RPMI7951 (cell line): ENCODE measurements around the gene ARHGAP27. TPM values are rescaled to one million over a fixed set of nuclear protein-coding genes. Genes with fewer than 3 reads are reported as not detected.
A peak's percentile ranks its signal among the peaks of the same experiment; 100 is the strongest.
"Not testable (repeated sequence)": the region's sequence is repeated elsewhere in the genome, so short reads cannot be mapped to it uniquely, and the experiment has no call there.

Experiments used
- DNase-seq: peaks from one replicate; pipeline ENCODE4 v3.0.0-alpha.2; 2012; ENCODE audit warnings: low read depth
- total RNA-seq: library from RNA; depleted of rRNA; stranded (reverse); fragments of >200 nt; shearing (Covaris generic); gene quantifications from 2 replicates; pipeline ENCODE4 v1.2.3, GENCODE V29; 2014; rRNA removed

The ARHGAP27 gene, protein sequence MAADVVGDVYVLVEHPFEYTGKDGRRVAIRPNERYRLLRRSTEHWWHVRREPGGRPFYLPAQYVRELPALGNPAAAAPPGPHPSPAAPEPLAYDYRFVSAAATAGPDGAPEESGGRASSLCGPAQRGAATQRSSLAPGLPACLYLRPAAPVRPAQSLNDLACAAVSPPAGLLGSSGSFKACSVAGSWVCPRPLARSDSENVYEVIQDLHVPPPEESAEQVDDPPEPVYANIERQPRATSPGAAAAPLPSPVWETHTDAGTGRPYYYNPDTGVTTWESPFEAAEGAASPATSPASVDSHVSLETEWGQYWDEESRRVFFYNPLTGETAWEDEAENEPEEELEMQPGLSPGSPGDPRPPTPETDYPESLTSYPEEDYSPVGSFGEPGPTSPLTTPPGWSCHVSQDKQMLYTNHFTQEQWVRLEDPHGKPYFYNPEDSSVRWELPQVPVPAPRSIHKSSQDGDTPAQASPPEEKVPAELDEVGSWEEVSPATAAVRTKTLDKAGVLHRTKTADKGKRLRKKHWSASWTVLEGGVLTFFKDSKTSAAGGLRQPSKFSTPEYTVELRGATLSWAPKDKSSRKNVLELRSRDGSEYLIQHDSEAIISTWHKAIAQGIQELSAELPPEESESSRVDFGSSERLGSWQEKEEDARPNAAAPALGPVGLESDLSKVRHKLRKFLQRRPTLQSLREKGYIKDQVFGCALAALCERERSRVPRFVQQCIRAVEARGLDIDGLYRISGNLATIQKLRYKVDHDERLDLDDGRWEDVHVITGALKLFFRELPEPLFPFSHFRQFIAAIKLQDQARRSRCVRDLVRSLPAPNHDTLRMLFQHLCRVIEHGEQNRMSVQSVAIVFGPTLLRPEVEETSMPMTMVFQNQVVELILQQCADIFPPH
- total RNA-seq = 0.29 and 0.72 TPM in 2 replicates

DNA sequence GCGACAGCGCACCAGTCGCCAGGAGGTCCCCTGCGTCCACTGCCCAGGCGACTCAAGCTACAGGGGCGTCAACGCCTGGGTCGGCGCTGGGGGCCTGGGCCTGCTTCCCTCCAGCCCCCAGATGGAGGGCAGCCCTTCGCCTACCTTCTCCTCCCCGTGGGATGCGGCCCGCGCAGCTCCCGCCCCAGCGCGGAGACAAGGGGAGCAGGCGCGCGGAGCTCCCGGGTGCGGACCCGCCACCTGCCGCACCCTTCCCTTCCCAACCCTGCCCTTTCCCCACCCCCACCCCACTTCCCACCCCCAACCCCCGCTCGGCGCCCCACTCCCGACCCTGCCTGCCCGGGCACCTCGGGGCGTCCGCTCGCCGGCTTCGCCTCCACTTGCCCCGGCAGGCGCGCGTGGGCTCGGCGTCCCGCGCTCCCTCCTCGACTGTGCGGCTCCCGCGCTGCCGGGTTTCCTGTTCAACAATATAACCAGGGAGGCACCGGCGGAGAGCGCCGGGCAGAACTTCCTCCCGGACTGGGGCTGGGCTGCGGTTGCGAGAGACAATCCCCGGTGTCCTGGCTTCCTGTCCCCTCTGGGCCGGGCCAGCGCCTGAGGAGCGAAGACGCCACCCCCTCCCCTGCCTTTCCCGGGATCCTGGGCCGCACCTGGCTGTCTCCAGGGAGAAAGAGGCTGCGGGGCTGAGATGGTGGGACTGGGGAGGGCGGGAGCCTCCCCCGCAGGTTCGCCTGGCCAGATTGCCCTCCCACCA, at the start of gene ARHGAP27:
ARHGAP27 (minus strand) TSS at position 466 of the 754 bp plus-strand sequence. CDS start 2,591 bp downstream, outside the sequence.
- DNase-seq = peak; percentile 16

DNA sequence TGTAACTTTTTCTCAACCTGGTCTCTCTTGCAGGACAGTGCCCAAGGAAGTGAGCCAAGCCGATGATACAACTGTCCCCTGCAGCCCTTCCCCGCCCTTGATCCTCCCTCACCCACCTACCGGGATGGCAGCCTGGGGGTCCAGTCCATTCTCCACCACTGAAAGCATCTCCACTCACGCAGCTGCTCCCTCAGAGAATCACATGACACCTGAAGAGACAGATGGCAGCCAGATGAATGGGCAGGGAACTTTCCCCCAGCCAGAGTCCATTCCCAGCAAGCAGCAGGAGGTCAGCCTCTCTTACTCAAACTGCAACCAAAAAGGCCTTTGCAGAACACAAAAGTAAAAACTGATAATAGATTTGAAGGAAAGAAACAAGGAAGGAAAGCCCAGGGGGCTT, 49.6 kb upstream of the ARHGAP27 start:
- DNase-seq = not testable (repeated sequence)

DNA sequence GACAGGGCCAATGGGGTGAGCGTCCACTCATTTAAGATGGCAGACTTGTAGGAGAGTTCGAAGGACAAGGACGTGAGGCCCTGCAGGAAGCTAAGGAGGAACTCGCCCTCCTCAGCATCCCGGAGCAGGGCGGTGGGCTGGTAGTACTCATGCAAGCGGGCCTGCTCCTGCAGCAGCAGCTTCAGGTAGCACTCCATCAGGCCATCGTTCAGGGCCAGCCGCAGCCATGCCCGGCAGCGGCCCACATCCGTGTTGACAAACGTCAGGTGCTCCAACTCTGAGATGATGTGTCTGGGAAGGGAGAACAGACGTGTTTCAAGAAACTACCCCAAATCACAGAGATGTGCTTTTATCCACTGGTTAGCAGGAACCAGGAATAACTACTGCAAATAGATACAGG, 42.8 kb upstream of the ARHGAP27 start:
- DNase-seq = not testable (repeated sequence)

DNA sequence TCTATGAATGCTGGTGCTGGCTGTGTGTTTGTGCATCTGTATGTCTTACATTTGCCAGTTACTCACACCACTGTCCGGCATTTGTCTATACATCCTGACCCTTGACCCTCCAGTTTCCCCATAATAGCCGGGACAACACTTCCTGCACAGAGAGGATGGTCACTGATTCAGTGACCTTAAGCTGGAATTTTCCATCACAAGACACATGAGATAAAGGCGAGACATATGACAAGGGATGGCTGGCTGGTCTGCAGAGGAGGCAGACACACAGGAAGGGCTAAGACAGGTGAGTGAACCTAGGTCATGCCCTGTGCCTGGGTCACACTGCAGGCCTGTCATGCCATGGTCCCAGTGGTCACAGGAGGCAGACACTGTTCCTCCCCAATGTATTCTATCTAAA, 39.6 kb upstream of the ARHGAP27 start:
- DNase-seq = not testable (repeated sequence)

DNA sequence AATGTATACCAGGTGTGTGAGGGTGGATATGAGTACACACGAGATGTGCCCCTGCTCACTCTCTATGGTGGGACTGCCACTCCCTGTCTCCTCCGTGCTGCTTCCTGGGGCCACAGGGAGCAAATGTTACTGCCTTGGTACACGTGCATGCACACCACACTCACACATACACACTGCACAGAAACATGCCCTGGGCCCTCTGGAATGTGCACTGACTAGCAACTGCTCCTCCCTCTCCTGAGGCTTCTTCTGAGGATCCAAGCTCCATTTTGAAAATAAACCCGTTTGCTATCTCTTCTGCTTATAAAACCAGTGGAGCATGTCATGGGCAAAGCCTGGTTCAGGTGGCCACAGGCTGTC, 36.5 kb upstream of the ARHGAP27 start:
- not testable (repeated sequence) for DNase-seq

DNA sequence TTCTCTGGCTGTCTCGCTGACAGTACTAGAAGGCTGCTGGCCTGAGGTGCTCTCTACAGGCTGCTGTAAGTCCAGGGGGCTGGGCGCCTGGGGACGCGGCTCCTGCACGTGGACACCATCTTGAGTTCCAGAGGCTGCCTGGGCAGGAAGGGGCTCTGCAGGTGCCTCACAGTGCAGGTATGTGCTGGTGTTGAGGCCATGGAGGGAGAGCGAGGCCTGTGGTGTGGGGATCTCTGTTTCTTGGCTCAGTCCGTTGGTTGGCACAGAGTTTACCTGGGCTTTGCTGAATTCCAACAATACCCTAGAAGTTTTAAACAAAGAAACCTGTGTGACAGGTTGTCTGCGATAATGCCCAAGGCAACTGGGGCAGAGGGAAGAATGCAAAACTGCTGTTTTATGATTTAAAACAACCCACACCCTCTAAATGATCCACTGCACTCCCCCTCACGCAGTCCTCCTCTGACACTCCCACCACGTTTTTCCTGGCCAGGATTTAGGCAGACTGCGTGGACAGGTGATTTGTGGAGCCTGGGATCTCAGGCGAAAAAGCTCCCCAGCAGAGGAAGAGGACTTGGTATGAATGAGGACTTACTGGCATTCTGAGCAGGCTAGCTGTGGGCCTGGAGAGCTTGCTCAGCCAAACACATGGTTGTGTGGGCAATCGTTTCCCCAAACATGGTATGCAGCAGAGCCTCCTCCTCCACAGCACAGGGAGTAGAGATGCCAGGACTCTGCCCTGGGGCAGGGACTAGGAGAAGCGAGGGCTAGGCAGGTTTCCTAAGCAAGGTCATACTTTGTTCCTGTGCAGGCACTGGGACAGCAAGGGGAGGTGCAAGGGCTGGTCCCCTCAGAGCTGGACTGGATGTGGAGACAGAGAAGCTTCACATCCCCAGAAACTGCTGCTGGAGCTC, 35.9 kb upstream of the ARHGAP27 start:
- not testable (repeated sequence) for DNase-seq

DNA sequence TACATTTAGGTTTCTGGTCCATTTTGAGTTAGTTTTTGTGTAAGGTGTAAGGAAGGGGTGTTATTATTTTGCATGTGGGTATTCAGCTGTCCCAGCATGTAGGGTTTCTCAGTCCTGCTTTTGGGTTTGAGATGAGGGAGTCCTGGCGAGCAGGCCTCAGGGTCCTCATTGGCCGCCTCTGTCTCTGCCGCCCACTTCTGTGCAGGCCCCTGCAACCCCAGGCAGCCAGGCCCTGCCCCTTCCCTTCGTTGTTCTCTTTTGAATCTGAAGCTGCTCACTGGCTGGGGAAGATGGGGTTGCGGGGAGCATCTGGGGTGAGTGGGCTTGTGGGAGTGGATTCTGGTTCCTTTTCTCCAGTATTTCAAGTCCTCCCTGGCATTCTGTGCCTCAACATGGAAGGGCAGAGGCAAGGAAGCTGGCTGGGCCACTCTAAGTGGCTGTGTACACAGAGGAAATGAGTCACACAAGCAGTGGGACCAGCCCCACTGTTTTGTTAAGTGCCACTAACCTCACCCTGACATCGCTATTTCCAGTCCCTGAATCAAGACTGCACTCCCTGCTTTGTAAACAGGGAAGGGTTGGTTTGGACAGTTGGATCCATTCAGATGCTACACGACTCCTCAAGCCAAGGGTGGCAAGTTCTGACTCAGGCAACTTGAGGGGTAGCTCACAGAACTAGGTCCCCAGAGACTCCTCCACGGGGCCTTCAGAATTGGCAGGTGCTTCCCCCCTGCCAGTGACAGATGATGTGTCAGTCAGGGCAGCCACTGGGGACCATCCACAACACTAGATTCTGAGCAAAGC, 29.1 kb upstream of the ARHGAP27 start:
- peak; percentile 67 for DNase-seq

DNA sequence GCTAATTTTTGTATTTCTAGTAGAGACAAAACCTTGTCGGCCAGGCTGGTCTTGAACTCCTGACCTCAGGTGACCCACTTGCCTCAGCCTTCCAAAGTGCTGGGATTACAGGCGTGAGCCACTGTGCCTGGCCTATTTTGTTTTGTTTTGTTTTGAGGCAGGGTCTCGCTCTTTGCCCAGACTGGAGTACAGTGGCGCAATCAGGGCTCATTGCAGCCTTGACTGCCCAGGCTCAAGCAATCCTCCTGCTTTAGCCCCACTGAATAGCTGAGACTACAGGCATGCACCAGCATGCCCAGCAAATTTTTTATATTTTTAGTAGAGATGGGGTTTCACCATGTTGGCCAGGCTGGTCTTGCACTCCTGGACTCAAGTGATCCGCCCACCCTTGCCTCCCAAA, 27.8 kb upstream of the ARHGAP27 start:
- not testable (repeated sequence) for DNase-seq

DNA sequence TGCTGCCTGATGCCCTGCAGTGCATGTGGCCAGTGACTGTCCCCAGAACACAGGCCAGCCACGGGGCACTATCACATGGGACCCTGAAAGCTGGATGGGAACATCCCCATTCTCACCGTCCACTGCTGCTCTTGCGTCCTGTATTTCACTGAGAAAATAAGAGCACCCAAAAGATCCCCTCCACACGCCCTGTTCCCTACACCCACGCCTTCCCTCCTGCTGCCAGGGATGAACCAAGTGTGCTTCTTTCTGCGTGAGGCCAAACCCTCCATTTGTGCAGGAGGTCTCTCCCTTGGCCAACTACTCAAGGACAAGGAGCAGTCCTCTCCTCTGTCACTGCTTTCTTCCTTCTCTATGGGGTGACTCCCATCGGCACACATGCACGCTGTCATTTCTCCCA, 21.7 kb upstream of the ARHGAP27 start:
- not testable (repeated sequence) for DNase-seq

DNA sequence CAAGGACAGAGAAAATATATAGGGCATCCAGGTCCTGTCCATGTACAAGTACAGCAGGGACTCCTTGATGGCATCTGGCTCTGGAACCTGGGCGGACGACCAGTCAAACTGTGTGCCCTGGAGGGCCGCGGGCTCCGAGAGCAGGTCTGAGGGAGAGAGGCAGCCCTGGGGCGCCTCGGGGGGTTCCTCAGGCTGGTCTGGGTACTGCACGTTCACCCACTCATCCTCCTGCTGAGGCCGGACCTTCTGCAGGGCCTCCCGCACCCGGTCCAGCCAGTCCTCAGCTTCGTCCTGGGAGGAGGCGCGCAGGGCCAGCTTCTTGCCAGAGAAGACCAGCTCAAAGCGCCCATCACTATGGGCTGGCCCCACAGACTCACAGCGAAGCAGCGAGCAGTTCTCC, 21.1 kb upstream of the ARHGAP27 start:
- not testable (repeated sequence) for DNase-seq

DNA sequence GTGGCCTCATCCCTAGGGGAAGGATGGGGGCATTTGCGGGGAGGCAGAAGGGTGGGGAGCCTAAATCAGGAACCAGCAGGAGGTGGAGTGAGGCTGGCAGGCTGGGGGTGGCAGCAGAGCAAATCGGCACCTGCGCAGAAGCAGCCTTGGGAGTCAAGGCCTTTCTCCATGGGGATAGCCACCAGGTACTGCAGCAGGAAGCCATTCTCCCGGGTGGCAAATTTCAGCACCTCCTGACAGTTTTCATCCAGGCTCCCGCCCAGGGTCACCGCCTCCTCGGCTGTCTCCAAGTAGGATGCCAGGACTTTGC, 20.5 kb upstream of the ARHGAP27 start:
- DNase-seq = not testable (repeated sequence)

DNA sequence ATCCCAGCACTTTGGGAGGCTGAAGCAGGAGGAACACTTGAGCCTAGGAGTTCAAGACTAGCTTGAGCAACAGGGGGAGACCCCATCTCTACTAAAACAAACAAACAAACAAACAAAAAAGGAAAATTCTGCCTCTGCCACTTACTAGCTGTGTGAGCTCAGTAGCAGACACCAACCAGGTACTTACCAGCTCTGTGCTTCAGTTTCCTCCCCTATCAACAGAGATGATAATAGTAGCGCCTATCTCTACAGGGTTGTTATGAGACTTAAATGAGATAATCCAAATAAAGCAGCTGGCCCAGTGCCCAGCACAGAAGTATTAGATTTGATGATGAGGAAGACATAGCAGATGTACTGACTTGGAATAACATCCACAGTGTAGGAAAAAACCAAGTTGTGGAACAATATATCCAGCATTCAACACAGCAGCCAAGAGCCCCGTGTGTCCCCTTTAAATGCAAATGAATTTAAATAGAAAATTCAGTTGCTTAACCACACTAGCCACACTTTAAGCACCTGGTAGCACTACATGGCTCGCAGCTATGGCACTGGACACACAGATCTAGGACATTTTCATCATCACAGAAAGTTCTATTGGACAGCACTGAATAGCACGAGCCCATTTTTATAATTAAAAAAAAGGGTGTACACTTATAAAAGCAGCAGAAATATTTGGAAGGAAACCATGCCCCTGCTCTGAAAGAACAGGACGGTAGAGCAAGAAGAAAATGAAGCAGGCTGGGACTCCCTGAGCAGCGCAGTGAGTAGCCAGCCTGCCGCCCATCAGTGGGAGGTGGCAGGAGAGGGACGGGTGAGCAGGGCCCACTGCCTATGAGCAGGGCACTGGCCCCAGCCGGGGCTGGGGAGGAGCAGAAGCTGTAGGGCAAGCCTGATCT, 19.9 kb upstream of the ARHGAP27 start:
- not testable (repeated sequence) for DNase-seq

DNA sequence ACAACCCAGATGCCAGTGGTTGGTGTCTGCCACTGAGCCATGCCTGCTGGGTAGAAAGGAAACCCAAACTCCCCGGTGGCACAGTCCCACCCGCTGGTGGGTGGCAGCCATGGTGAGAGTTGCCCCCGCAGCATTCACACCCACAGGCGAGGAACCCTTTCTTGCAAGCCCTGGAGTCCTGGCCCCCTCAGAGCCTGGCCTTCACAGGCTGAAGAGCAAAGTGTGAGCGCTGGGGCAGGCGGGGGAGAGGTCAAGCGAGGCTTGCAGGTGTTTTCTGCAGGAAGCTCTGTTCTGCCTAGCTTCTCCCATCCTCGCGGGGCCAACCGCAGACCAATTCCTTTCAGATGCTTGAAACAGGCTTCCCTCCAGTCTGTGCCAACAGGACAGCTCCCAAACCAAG, 19.0 kb upstream of the ARHGAP27 start:
- not testable (repeated sequence) for DNase-seq

DNA sequence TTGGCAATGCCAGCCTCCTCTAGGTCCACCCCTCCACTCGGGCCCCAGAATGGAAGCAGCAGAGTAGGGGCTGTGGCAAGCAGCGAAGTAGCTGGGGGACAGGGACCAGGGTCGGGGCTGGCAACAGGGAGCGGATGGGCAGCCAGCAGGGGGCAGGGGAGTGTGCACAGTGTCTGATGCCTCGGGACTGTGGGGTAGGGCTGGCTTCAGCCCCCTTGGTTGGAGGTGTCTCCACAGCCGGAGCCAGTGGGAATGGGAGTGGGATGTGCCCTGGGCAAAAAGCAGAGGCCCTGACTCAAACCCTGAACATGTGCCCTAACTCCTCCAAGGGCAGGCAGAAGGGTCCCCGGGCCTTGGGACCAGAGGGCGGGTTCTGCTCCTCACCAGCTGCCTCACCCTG, 18.5 kb upstream of the ARHGAP27 start:
- DNase-seq = no peak

DNA sequence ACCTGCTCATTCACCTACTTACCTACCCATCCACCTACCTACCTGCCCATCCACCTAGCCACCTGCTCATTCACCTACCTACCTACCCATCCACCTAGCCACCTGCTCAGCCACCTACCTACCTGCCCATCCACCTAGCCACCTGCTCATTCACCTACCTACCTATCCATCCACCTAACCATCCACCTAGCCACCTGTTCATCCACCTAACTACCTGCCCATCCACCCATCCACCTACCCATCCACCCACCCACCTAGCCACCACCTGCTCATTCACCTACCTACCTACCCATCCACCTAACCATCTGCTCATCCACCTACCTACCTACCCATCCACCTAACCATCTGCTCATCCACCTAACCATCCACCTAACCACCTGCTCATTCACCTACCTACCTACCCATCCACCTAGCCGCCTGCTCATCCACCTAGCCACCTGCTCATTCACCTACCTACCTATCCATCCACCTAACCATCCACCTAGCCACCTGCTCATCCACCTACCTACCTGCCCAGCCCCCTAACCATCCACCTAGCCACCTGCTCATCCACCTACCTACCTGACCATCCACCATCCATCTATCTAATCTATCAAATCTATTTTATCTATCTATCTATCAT, 17.1 kb upstream of the ARHGAP27 start:
- not testable (repeated sequence) for DNase-seq

DNA sequence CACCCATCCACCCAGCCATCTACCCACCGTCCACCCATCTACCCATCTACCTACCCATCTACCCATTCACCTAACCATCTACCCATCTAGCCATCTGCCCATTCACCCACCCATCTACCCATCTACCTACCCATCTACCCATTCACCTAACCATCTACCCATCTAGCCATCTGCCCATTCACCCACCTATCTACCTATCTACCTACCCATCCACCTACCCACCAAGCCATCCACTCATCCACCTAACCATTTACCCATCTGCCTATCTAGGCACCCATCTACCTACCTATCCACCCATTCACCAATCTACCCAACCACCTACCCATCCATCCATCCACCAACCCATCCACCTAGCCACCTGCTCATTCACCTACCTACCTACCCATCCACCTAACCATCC, 16.6 kb upstream of the ARHGAP27 start:
- not testable (repeated sequence) for DNase-seq

DNA sequence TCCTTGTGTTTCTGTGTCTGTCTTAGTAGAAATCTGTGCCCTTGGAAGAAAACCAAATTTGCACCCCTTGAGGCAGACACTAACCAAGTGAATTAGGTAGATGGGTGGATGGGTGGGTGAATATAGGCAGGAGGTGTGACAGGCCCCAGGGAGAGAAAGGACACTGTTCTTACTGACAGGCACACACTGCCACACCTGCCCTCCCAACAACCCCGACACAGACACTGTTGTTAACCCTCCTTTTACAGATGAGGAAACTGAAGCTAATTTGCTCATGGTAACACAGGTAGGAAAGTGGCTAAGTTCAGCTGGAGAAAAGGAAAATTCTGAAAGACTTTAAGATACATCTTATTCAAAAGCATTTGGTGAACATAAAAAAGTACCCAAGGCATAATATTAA, 15.8 kb upstream of the ARHGAP27 start:
- not testable (repeated sequence) for DNase-seq

DNA sequence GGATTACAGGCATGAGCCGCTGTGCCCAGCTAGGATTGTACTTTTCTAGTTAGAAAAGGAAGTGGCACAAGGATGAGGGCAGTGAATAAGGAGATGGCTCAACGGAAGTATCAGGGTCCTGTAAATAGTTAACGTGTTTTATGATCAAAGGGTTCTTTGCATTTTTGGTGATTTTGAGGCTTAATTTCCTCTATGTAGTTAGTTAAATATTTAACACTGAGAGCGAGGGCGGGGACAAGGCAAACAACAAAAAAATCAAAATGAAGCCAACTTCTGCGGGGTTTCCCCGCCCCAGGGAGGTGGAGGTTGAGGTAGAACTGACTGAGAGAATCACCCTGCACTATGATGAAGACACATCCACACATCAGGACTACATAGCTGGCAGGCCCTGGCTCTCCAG, 15.4 kb upstream of the ARHGAP27 start:
- DNase-seq = not testable (repeated sequence)

DNA sequence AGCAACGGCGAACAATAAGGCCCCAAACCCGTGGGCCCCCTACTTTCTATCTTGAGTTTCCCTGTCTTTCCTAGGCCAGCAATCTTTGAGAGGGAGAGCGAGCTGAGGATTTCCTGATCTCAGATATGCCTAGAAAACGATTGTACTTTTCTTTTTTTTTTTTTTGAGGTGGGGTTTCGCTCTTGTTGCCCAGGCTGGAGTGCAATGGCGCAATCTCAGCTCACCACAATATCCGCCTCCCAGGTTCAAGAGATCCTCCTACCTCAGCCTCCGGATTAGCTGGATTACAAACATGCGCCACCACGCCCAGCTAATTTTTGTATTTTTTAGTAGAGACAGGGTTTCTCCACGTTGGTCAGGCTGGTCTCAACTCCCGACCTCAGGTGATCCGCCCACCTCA, 15.0 kb upstream of the ARHGAP27 start:
- not testable (repeated sequence) for DNase-seq
